WTC11 (cell line): ENCODE measurements around the gene MON2.

Experiments used
- AFF4 ChIP-seq: sonication (generic); formaldehyde crosslinking; IDR thresholded peaks from 2 replicates; pipeline ENCODE4 v1.8.1; 2023; ENCODE audit warnings: mild to moderate bottlenecking, missing genetic modification reagents, borderline replicate concordance
- E2F4 ChIP-seq: sonication (generic); formaldehyde crosslinking; IDR thresholded peaks from 2 replicates; pipeline ENCODE4 v1.8.1; 2022; ENCODE audit warnings: low read depth, mild to moderate bottlenecking, moderate library complexity, missing genetic modification reagents, borderline replicate concordance
- FOXP1 ChIP-seq: sonication (generic); formaldehyde crosslinking; IDR thresholded peaks from 2 replicates; pipeline ENCODE4 v1.8.0; 2022; ENCODE audit warnings: missing genetic modification reagents, mild to moderate bottlenecking, moderate library complexity, borderline replicate concordance
- IRF2 ChIP-seq: sonication (generic); formaldehyde crosslinking; IDR thresholded peaks from 2 replicates; pipeline ENCODE4 v1.8.0; 2022; ENCODE audit warnings: low read depth, missing genetic modification reagents, borderline replicate concordance
- MAX ChIP-seq: sonication (generic); formaldehyde crosslinking; IDR thresholded peaks from 2 replicates; pipeline ENCODE4 v1.8.0; 2022; ENCODE audit warnings: mild to moderate bottlenecking, missing genetic modification reagents
- RELA ChIP-seq: sonication (generic); formaldehyde crosslinking; IDR thresholded peaks from 2 replicates; pipeline ENCODE4 v1.8.1; 2022; ENCODE audit warnings: missing genetic modification reagents, mild to moderate bottlenecking, borderline replicate concordance
- SMAD4 ChIP-seq: sonication (generic); formaldehyde crosslinking; IDR thresholded peaks from 2 replicates; pipeline ENCODE4 v1.8.0; 2022; ENCODE audit warnings: mild to moderate bottlenecking, missing genetic modification reagents
- USF2 ChIP-seq: sonication (generic); formaldehyde crosslinking; IDR thresholded peaks from 2 replicates; pipeline ENCODE4 v1.8.1; 2023; ENCODE audit warnings: mild to moderate bottlenecking, missing genetic modification reagents, moderate library complexity
- ZNF219 ChIP-seq: sonication (generic); formaldehyde crosslinking; IDR thresholded peaks from 2 replicates; pipeline ENCODE4 v1.8.0; 2023; ENCODE audit warnings: missing genetic modification reagents, mild to moderate bottlenecking, borderline replicate concordance
- TF ChIP-seq, protein P1 (sequence below): fragments of 200-600 bp; IDR thresholded peaks from 2 replicates; pipeline ENCODE4 v1.8.0; 2022; ENCODE audit warnings: antibody characterized with exemption
- TF ChIP-seq, protein P2 (sequence below): sonication (generic); formaldehyde crosslinking; IDR thresholded peaks from 2 replicates; pipeline ENCODE4 v1.8.0; 2022; ENCODE audit warnings: missing genetic modification reagents
- TF ChIP-seq, protein P3 (sequence below): sonication (generic); formaldehyde crosslinking; IDR thresholded peaks from 2 replicates; pipeline ENCODE4 v1.8.1; 2022; ENCODE audit warnings: low read depth, missing genetic modification reagents, borderline replicate concordance

- TF ChIP-seq MAX (CRISPR knock-in tag): no peak
- TF ChIP-seq AFF4: no peak
- TF ChIP-seq USF2 (CRISPR knock-in tag): no peak
- no peak for TF ChIP-seq FOXP1 (CRISPR knock-in tag)
- TF ChIP-seq, protein P1, sequence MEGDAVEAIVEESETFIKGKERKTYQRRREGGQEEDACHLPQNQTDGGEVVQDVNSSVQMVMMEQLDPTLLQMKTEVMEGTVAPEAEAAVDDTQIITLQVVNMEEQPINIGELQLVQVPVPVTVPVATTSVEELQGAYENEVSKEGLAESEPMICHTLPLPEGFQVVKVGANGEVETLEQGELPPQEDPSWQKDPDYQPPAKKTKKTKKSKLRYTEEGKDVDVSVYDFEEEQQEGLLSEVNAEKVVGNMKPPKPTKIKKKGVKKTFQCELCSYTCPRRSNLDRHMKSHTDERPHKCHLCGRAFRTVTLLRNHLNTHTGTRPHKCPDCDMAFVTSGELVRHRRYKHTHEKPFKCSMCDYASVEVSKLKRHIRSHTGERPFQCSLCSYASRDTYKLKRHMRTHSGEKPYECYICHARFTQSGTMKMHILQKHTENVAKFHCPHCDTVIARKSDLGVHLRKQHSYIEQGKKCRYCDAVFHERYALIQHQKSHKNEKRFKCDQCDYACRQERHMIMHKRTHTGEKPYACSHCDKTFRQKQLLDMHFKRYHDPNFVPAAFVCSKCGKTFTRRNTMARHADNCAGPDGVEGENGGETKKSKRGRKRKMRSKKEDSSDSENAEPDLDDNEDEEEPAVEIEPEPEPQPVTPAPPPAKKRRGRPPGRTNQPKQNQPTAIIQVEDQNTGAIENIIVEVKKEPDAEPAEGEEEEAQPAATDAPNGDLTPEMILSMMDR: no peak
- TF ChIP-seq IRF2 (CRISPR knock-in tag): no peak
- TF ChIP-seq, protein P2, sequence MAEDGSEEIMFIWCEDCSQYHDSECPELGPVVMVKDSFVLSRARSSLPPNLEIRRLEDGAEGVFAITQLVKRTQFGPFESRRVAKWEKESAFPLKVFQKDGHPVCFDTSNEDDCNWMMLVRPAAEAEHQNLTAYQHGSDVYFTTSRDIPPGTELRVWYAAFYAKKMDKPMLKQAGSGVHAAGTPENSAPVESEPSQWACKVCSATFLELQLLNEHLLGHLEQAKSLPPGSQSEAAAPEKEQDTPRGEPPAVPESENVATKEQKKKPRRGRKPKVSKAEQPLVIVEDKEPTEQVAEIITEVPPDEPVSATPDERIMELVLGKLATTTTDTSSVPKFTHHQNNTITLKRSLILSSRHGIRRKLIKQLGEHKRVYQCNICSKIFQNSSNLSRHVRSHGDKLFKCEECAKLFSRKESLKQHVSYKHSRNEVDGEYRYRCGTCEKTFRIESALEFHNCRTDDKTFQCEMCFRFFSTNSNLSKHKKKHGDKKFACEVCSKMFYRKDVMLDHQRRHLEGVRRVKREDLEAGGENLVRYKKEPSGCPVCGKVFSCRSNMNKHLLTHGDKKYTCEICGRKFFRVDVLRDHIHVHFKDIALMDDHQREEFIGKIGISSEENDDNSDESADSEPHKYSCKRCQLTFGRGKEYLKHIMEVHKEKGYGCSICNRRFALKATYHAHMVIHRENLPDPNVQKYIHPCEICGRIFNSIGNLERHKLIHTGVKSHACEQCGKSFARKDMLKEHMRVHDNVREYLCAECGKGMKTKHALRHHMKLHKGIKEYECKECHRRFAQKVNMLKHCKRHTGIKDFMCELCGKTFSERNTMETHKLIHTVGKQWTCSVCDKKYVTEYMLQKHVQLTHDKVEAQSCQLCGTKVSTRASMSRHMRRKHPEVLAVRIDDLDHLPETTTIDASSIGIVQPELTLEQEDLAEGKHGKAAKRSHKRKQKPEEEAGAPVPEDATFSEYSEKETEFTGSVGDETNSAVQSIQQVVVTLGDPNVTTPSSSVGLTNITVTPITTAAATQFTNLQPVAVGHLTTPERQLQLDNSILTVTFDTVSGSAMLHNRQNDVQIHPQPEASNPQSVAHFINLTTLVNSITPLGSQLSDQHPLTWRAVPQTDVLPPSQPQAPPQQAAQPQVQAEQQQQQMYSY (CRISPR knock-in tag): no peak
- no peak for TF ChIP-seq RELA (CRISPR knock-in tag)
- TF ChIP-seq, protein P3, sequence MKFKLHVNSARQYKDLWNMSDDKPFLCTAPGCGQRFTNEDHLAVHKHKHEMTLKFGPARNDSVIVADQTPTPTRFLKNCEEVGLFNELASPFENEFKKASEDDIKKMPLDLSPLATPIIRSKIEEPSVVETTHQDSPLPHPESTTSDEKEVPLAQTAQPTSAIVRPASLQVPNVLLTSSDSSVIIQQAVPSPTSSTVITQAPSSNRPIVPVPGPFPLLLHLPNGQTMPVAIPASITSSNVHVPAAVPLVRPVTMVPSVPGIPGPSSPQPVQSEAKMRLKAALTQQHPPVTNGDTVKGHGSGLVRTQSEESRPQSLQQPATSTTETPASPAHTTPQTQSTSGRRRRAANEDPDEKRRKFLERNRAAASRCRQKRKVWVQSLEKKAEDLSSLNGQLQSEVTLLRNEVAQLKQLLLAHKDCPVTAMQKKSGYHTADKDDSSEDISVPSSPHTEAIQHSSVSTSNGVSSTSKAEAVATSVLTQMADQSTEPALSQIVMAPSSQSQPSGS (CRISPR knock-in tag): no peak
- TF ChIP-seq ZNF219: no peak
- no peak for TF ChIP-seq E2F4
- no peak for TF ChIP-seq SMAD4 (CRISPR knock-in tag)
Measured at GRCh38 chr12:62581288-62582064, 114.8 kb downstream of the MON2 start.
